Astrocyte (in vitro differentiated cells and primary cell): ENCODE measurements around the gene CACNA1D. TPM values are rescaled to one million over a fixed set of nuclear protein-coding genes. Genes with fewer than 3 reads are reported as not detected.

Experiments used
- DNase-seq: peaks from one replicate; pipeline ENCODE4 v3.0.0-alpha.2; 2010; ENCODE audit warnings: low read depth
- FAIRE-seq: peaks from 2 replicates; lab custom pipeline; 2011; peaks lifted over from hg19 to GRCh38; lab: Jason Lieb, UNC
- H2AFZ ChIP-seq: 2 replicates; pipeline ENCODE4 v1.6.0; 2012; ENCODE audit warnings: low read depth, low read length, inconsistent platforms
- H3K27ac ChIP-seq: 2 replicates; pipeline ENCODE4 v1.5.1; 2011; ENCODE audit warnings: low read depth, low read length, inconsistent platforms
- H3K27me3 ChIP-seq: 2 replicates; pipeline ENCODE4 v1.6.0; 2011; ENCODE audit warnings: low read length, inconsistent platforms; ENCODE audit not compliant: insufficient read depth
- H3K36me3 ChIP-seq: 2 replicates; pipeline ENCODE4 v1.5.1; 2011; ENCODE audit warnings: low read length, inconsistent platforms; ENCODE audit not compliant: insufficient read depth
- H3K4me1 ChIP-seq: 2 replicates; pipeline ENCODE4 v1.5.1; 2011; ENCODE audit warnings: low read length, inconsistent platforms; ENCODE audit not compliant: insufficient read depth
- H3K4me2 ChIP-seq: 2 replicates; pipeline ENCODE4 v1.6.0; 2012; ENCODE audit warnings: low read length, inconsistent platforms
- H3K4me3 ChIP-seq: 2 replicates; pipeline ENCODE4 v1.5.1; 2011; ENCODE audit warnings: low read depth, mild to moderate bottlenecking, low read length, inconsistent platforms; ENCODE audit not compliant: insufficient read depth
- H3K79me2 ChIP-seq: 2 replicates; pipeline ENCODE4 v1.6.0; 2012; ENCODE audit warnings: mild to moderate bottlenecking, low read length, inconsistent platforms; ENCODE audit not compliant: insufficient read depth
- H3K9ac ChIP-seq: 2 replicates; pipeline ENCODE4 v1.6.0; 2012; ENCODE audit warnings: mild to moderate bottlenecking, low read length, inconsistent platforms
- H3K9me3 ChIP-seq: 2 replicates; pipeline ENCODE4 v1.5.1; 2012; ENCODE audit warnings: low read depth, mild to moderate bottlenecking, low read length, inconsistent platforms; ENCODE audit not compliant: insufficient read depth
- H4K20me1 ChIP-seq: 2 replicates; pipeline ENCODE4 v1.6.0; 2012; ENCODE audit warnings: low read length, inconsistent platforms; ENCODE audit not compliant: insufficient read depth
- H3K27ac Mint-ChIP-seq: one replicate; pipeline ENCODE4 v1.8.0; 2021; ENCODE audit warnings: mild to moderate bottlenecking, mixed read lengths; ENCODE audit not compliant: unreplicated experiment
- H3K27me3 Mint-ChIP-seq: one replicate; pipeline ENCODE4 v1.8.0; 2021; ENCODE audit warnings: low read depth, mixed read lengths; ENCODE audit not compliant: unreplicated experiment
- H3K36me3 Mint-ChIP-seq: one replicate; pipeline ENCODE4 v1.8.0; 2021; ENCODE audit warnings: low read depth, mixed read lengths; ENCODE audit not compliant: unreplicated experiment
- H3K4me1 Mint-ChIP-seq: one replicate; pipeline ENCODE4 v1.8.0; 2021; ENCODE audit warnings: low read depth, mixed read lengths; ENCODE audit not compliant: unreplicated experiment
- H3K4me3 Mint-ChIP-seq: one replicate; pipeline ENCODE4 v1.8.0; 2021; ENCODE audit warnings: mild to moderate bottlenecking, moderate library complexity, mixed read lengths; ENCODE audit not compliant: unreplicated experiment
- H3K9me3 Mint-ChIP-seq: one replicate; pipeline ENCODE4 v1.8.0; 2021; ENCODE audit warnings: mild to moderate bottlenecking, mixed read lengths; ENCODE audit not compliant: unreplicated experiment
- EZH2 ChIP-seq: IDR thresholded peaks from 2 replicates; pipeline ENCODE4 v1.6.1; 2012; ENCODE audit warnings: mild to moderate bottlenecking, low read length, inconsistent platforms; ENCODE audit not compliant: insufficient read depth
- total RNA-seq: library from RNA; stranded (reverse); gene quantifications from 2 replicates; pipeline ENCODE4 v1.2.1, GENCODE V29; 2021
- TF ChIP-seq, protein P1 (sequence below): IDR thresholded peaks from 2 replicates; pipeline ENCODE4 v1.5.1; 2011; ENCODE audit warnings: low read depth, mild to moderate bottlenecking, inconsistent platforms, low read length, moderate library complexity; ENCODE audit not compliant: insufficient read depth

Gene CACNA1D
- total RNA-seq, 1 donor from 2014 or later: 0.41 TPM

- DNase-seq (no peak), FAIRE-seq (no peak)
- Histone ChIP-seq H3K27me3 (no peaks in the 10 kb centered on the region), H3K9ac (no peak overlapping the region), H2AFZ (no peak overlapping the region), H3K4me2 (no peak overlapping the region), H4K20me1 (no peaks in the 10 kb centered on the region), H3K4me3 (no peak overlapping the region), H3K27ac (no peak overlapping the region), H3K4me1 (no peaks in the 10 kb centered on the region), H3K79me2 (no peaks in the 10 kb centered on the region), H3K9me3 (no peaks in the 10 kb centered on the region), H3K36me3 (no peaks in the 10 kb centered on the region)
- Mint-ChIP-seq H3K9me3 (no peaks in the 10 kb centered on the region), H3K27me3 (no peaks in the 10 kb centered on the region), H3K4me1 (peaks cover 17% of the 10 kb centered on the region), H3K36me3 (no peaks in the 10 kb centered on the region), H3K27ac (no peak overlapping the region), H3K4me3 (no peak overlapping the region)
- no peak for TF ChIP-seq EZH2
- TF ChIP-seq, protein P1, sequence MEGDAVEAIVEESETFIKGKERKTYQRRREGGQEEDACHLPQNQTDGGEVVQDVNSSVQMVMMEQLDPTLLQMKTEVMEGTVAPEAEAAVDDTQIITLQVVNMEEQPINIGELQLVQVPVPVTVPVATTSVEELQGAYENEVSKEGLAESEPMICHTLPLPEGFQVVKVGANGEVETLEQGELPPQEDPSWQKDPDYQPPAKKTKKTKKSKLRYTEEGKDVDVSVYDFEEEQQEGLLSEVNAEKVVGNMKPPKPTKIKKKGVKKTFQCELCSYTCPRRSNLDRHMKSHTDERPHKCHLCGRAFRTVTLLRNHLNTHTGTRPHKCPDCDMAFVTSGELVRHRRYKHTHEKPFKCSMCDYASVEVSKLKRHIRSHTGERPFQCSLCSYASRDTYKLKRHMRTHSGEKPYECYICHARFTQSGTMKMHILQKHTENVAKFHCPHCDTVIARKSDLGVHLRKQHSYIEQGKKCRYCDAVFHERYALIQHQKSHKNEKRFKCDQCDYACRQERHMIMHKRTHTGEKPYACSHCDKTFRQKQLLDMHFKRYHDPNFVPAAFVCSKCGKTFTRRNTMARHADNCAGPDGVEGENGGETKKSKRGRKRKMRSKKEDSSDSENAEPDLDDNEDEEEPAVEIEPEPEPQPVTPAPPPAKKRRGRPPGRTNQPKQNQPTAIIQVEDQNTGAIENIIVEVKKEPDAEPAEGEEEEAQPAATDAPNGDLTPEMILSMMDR: no peak
These were observed 330.4 kb downstream of the CACNA1D start for GRCh38 chr3:53824795-53825194.

GRCh38 chr3:53826048-53826447 is 331.6 kb downstream of the CACNA1D start:
- no peak for DNase-seq
- no peaks in the 10 kb centered on the region for H3K36me3 Mint-ChIP-seq
- no peaks in the 10 kb centered on the region for H3K79me2 ChIP-seq

GRCh38 chr3:53828581-53828980 is 334.2 kb downstream of the CACNA1D start:
- Mint-ChIP-seq H3K36me3 (no peaks in the 10 kb centered on the region), H3K4me3 (no peak overlapping the region), H3K27ac (no peak overlapping the region), H3K27me3 (no peaks in the 10 kb centered on the region), H3K9me3 (no peaks in the 10 kb centered on the region), H3K4me1 (peaks cover 11% of the 10 kb centered on the region)
- TF ChIP-seq, protein P1: no peak
- TF ChIP-seq EZH2: no peak
- Histone ChIP-seq H2AFZ (no peak overlapping the region), H3K4me2 (no peak overlapping the region), H4K20me1 (no peaks in the 10 kb centered on the region), H3K9ac (no peak overlapping the region), H3K9me3 (no peaks in the 10 kb centered on the region), H3K27ac (no peak overlapping the region), H3K27me3 (no peaks in the 10 kb centered on the region), H3K36me3 (no peaks in the 10 kb centered on the region), H3K4me1 (no peaks in the 10 kb centered on the region), H3K4me3 (no peak overlapping the region), H3K79me2 (no peaks in the 10 kb centered on the region)
- no peak for DNase-seq
- no peak for FAIRE-seq

More at GRCh38 chr3:53826048-53826447, 331.6 kb downstream of the CACNA1D start:
- no peak overlapping the region for H3K4me3 ChIP-seq
- no peak overlapping the region for H3K27ac ChIP-seq
- peaks cover 17% of the 10 kb centered on the region for H3K4me1 Mint-ChIP-seq
- H3K9me3 Mint-ChIP-seq: no peaks in the 10 kb centered on the region
- H3K36me3 ChIP-seq: no peaks in the 10 kb centered on the region
- H3K27ac Mint-ChIP-seq: peak overlapping the region; percentile 7
- no peaks in the 10 kb centered on the region for H3K9me3 ChIP-seq
- TF ChIP-seq EZH2: no peak
- TF ChIP-seq, protein P1: no peak
- no peak overlapping the region for H2AFZ ChIP-seq
- no peaks in the 10 kb centered on the region for H3K27me3 Mint-ChIP-seq
- FAIRE-seq: no peak
- no peaks in the 10 kb centered on the region for H4K20me1 ChIP-seq
- no peak overlapping the region for H3K4me2 ChIP-seq
- no peak overlapping the region for H3K4me3 Mint-ChIP-seq
- H3K27me3 ChIP-seq: no peaks in the 10 kb centered on the region
- no peaks in the 10 kb centered on the region for H3K4me1 ChIP-seq
- no peak overlapping the region for H3K9ac ChIP-seq
